ENCODE results near the gene F8.

- TF ChIP-seq CTCF (IDR thresholded peaks at IDR 0.05) (no peak), POLR2A (IDR thresholded peaks at IDR 0.05) (no peak)
Measured at GRCh38 chrX:154812341-154813101, 210.0 kb downstream of the F8 start.
